HepG2 (cell line): Measurements from ENCODE around the gene KCNE2. TPM values are rescaled to one million over a fixed set of nuclear protein-coding genes. Genes with fewer than 3 reads are reported as not detected.

Source experiments
- AGO1 ChIP-seq: fragments of 200-400 bp; formaldehyde crosslinking; IDR thresholded peaks from 2 replicates; pipeline ENCODE4 v1.6.1; 2017; ENCODE audit warnings: mild to moderate bottlenecking, low read depth, low read length, moderate library complexity; ENCODE audit not compliant: poor library complexity, severe bottlenecking
- ATAD3A ChIP-seq: sonication (generic); formaldehyde crosslinking; IDR thresholded peaks from 2 replicates; pipeline ENCODE4 v1.4.0; 2020; ENCODE audit warnings: missing genetic modification reagents
- BORCS8-MEF2B ChIP-seq: sonication (generic); formaldehyde crosslinking; IDR thresholded peaks from 2 replicates; pipeline ENCODE4 v1.8.0; 2022; ENCODE audit warnings: mild to moderate bottlenecking, missing genetic modification reagents
- CCAR2 ChIP-seq: fragments of 200-400 bp; formaldehyde crosslinking; optimal IDR thresholded peaks from 2 replicates; pipeline ENCODE3; 2018; ENCODE audit warnings: low read depth, mild to moderate bottlenecking, low read length, moderate library complexity
- HDAC6 ChIP-seq: fragments of 200-600 bp; sonication (generic); IDR thresholded peaks from 2 replicates; pipeline ENCODE4 v1.7.0; 2017; ENCODE audit warnings: mild to moderate bottlenecking, antibody characterized with exemption, low read length, low read depth
- IKZF4 ChIP-seq: sonication (generic); formaldehyde crosslinking; IDR thresholded peaks from 2 replicates; pipeline ENCODE4 v1.5.1; 2020; ENCODE audit warnings: borderline replicate concordance, mild to moderate bottlenecking, low read depth, missing genetic modification reagents; ENCODE audit errors: not compliant biosample characterization
- KDM6A ChIP-seq: IDR thresholded peaks from 2 replicates; pipeline ENCODE4 v1.6.1; 2016; ENCODE audit warnings: low read depth
- MED13 ChIP-seq: sonication (generic); formaldehyde crosslinking; IDR thresholded peaks from 2 replicates; pipeline ENCODE4 v1.5.0; 2020; ENCODE audit warnings: missing genetic modification reagents
- MEIS1 ChIP-seq: sonication (generic); formaldehyde crosslinking; IDR thresholded peaks from 2 replicates; pipeline ENCODE4 v1.9.0; 2021; ENCODE audit warnings: mild to moderate bottlenecking, missing genetic modification reagents, moderate library complexity, borderline replicate concordance
- SIX1 ChIP-seq: sonication (generic); formaldehyde crosslinking; IDR thresholded peaks from 2 replicates; pipeline ENCODE4 v1.4.0; 2020; ENCODE audit warnings: missing genetic modification reagents, borderline replicate concordance
- SMAD9 ChIP-seq: sonication (generic); formaldehyde crosslinking; IDR thresholded peaks from 2 replicates; pipeline ENCODE4 v1.5.1; 2020; ENCODE audit warnings: mild to moderate bottlenecking, missing genetic modification reagents
- SNRNP70 ChIP-seq: fragments of 200-400 bp; formaldehyde crosslinking; IDR thresholded peaks from 2 replicates; pipeline ENCODE4 v1.6.1; 2017; ENCODE audit warnings: mild to moderate bottlenecking, low read depth, low read length, moderate library complexity
- STAT5B ChIP-seq: sonication (generic); formaldehyde crosslinking; IDR thresholded peaks from 2 replicates; pipeline ENCODE4 v1.4.0; 2020; ENCODE audit warnings: missing genetic modification reagents
- TOE1 ChIP-seq: sonication (generic); formaldehyde crosslinking; IDR thresholded peaks from 2 replicates; pipeline ENCODE4 v1.4.0; 2020; ENCODE audit warnings: mild to moderate bottlenecking, missing genetic modification reagents
- ZNF230 ChIP-seq: sonication (generic); formaldehyde crosslinking; IDR thresholded peaks from 2 replicates; pipeline ENCODE4 v1.4.0; 2020; ENCODE audit warnings: mild to moderate bottlenecking, missing genetic modification reagents
- ZNF768 ChIP-seq: sonication (generic); formaldehyde crosslinking; IDR thresholded peaks from 2 replicates; pipeline ENCODE4 v1.4.0; 2020; ENCODE audit warnings: missing genetic modification reagents
- polyA plus RNA-seq, 8 experiments: library from polyadenylated mRNA; depleted of rRNA in 3 of 8; stranded (reverse) in 7 of 8; unstranded in 1 of 8; fragments of >200 nt; fragmentation: Illumina TruSeq in 4 of 8; extraction: Trizol in 4 of 8; gene quantifications; 2 replicates each; pipeline versions ENCODE4 v1.2.1 to v1.2.3, GENCODE V29; 2011 to 2016; ENCODE audit warnings: low read depth in 4 of 8, missing spikeins in 1 of 8, mixed read lengths in 1 of 8; ENCODE audit not compliant: insufficient read depth in 1 of 8
- total RNA-seq, 5 experiments: library from RNA; depleted of rRNA; stranded (reverse); fragments of >200 nt; fragmentation: Illumina TruSeq; extraction: Trizol; gene quantifications; 2 replicates each; pipeline ENCODE4 v1.2.3, GENCODE V29; 2016; ENCODE audit warnings: low read depth in 1 of 5
- TF ChIP-seq, protein P1 (sequence below): sonication (generic); formaldehyde crosslinking; IDR thresholded peaks from 2 replicates; pipeline ENCODE4 v1.4.0; 2020; ENCODE audit warnings: missing genetic modification reagents, mild to moderate bottlenecking, borderline replicate concordance
- TF ChIP-seq, protein P2 (sequence below): sonication (generic); formaldehyde crosslinking; IDR thresholded peaks from 2 replicates; pipeline ENCODE4 v1.8.0; 2022; ENCODE audit warnings: mild to moderate bottlenecking, missing genetic modification reagents; ENCODE audit not compliant: insufficient replicate concordance
- TF ChIP-seq, protein P3 (sequence below): sonication (generic); formaldehyde crosslinking; IDR thresholded peaks from 2 replicates; pipeline ENCODE4 v1.5.0; 2020; ENCODE audit warnings: missing genetic modification reagents, mild to moderate bottlenecking, borderline replicate concordance
- TF ChIP-seq, protein P4 (sequence below): sonication (generic); formaldehyde crosslinking; IDR thresholded peaks from 2 replicates; pipeline ENCODE4 v1.8.1; 2022; ENCODE audit warnings: mild to moderate bottlenecking, missing genetic modification reagents

The KCNE2 gene
- total and polyA plus RNA-seq, 2 of the 13 experiments (the other 11 are each of a cell fraction or from before 2014, with no cell fraction given): not detected

DNA sequence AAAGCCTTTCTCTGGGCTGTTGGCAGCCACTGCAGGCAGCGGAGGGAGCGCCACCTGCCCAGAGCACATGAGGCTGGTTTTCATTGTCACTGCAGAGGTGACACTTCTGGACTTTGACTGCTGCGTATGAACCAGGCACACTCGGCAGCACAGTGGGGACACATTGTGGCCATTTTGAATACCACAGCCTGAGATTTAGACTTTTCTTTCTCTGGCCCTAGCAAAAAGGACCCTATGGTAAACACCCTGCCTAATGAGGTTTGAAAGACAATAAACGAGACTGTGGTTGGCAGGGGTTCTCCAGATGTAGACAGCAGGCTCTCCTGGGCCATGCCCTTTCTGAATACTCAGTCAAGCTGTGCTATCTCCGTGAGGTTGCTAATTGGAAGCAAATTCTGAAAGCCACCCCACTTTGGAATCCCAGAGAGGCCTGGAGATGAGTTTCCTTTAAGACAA lies 12.0 kb upstream of the KCNE2 start (continued):
- no peak for TF ChIP-seq AGO1
- TF ChIP-seq, protein P1, sequence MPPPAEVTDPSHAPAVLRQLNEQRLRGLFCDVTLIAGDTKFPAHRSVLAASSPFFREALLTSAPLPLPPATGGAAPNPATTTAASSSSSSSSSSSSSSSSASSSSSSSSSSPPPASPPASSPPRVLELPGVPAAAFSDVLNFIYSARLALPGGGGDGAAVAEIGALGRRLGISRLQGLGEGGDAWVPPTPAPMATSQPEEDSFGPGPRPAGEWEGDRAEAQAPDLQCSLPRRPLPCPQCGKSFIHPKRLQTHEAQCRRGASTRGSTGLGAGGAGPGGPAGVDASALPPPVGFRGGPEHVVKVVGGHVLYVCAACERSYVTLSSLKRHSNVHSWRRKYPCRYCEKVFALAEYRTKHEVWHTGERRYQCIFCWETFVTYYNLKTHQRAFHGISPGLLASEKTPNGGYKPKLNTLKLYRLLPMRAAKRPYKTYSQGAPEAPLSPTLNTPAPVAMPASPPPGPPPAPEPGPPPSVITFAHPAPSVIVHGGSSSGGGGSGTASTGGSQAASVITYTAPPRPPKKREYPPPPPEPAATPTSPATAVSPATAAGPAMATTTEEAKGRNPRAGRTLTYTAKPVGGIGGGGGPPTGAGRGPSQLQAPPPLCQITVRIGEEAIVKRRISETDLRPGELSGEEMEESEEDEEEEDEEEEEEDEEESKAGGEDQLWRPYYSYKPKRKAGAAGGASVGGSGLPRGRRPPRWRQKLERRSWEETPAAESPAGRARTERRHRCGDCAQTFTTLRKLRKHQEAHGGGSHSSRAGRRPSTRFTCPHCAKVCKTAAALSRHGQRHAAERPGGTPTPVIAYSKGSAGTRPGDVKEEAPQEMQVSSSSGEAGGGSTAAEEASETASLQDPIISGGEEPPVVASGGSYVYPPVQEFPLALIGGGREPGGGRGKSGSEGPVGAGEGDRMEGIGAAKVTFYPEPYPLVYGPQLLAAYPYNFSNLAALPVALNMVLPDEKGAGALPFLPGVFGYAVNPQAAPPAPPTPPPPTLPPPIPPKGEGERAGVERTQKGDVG (CRISPR knock-in tag): no peak
- TF ChIP-seq ATAD3A (CRISPR knock-in tag): no peak
- no peak for TF ChIP-seq MED13
- no peak for TF ChIP-seq TOE1 (CRISPR knock-in tag)
- no peak for TF ChIP-seq ZNF230 (CRISPR knock-in tag)
- TF ChIP-seq CCAR2: no peak
- TF ChIP-seq ZNF768 (CRISPR knock-in tag): no peak
- no peak for TF ChIP-seq HDAC6
- no peak; the same call in 1 of the 2 replicates for TF ChIP-seq MEIS1 (CRISPR knock-in tag)
- no peak for TF ChIP-seq STAT5B (CRISPR knock-in tag)
- TF ChIP-seq, protein P2, sequence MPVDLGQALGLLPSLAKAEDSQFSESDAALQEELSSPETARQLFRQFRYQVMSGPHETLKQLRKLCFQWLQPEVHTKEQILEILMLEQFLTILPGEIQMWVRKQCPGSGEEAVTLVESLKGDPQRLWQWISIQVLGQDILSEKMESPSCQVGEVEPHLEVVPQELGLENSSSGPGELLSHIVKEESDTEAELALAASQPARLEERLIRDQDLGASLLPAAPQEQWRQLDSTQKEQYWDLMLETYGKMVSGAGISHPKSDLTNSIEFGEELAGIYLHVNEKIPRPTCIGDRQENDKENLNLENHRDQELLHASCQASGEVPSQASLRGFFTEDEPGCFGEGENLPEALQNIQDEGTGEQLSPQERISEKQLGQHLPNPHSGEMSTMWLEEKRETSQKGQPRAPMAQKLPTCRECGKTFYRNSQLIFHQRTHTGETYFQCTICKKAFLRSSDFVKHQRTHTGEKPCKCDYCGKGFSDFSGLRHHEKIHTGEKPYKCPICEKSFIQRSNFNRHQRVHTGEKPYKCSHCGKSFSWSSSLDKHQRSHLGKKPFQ (CRISPR knock-in tag): no peak
- no peak for TF ChIP-seq IKZF4 (CRISPR knock-in tag)
- TF ChIP-seq, protein P3, sequence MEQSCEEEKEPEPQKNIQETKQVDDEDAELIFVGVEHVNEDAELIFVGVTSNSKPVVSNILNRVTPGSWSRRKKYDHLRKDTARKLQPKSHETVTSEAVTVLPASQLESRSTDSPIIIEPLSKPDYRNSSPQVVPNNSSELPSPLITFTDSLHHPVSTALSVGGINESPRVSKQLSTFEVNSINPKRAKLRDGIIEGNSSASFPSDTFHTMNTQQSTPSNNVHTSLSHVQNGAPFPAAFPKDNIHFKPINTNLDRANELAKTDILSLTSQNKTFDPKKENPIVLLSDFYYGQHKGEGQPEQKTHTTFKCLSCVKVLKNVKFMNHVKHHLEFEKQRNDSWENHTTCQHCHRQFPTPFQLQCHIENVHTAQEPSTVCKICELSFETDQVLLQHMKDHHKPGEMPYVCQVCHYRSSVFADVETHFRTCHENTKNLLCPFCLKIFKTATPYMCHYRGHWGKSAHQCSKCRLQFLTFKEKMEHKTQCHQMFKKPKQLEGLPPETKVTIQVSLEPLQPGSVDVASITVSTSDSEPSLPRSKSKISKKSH (CRISPR knock-in tag): no peak
- TF ChIP-seq SNRNP70: no peak
- TF ChIP-seq KDM6A (CRISPR knock-in tag): no peak
- TF ChIP-seq SIX1 (CRISPR knock-in tag): no peak
- 0 out of 2 replicates have a peak, but pooled peaks have one; percentile 31 for TF ChIP-seq BORCS8-MEF2B (CRISPR knock-in tag)
- TF ChIP-seq, protein P4, sequence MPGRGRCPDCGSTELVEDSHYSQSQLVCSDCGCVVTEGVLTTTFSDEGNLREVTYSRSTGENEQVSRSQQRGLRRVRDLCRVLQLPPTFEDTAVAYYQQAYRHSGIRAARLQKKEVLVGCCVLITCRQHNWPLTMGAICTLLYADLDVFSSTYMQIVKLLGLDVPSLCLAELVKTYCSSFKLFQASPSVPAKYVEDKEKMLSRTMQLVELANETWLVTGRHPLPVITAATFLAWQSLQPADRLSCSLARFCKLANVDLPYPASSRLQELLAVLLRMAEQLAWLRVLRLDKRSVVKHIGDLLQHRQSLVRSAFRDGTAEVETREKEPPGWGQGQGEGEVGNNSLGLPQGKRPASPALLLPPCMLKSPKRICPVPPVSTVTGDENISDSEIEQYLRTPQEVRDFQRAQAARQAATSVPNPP (CRISPR knock-in tag): no peak
- no peak for TF ChIP-seq SMAD9 (CRISPR knock-in tag)
